Fibroblast of skin of back (primary cell): ENCODE measurements around the gene ANKRD1. TPM values are rescaled to one million over a fixed set of nuclear protein-coding genes. Genes with fewer than 3 reads are reported as not detected.
"Not testable (repeated sequence)": the region's sequence is repeated elsewhere in the genome, so short reads cannot be mapped to it uniquely, and the experiment has no call there.

Experiments used
- DNase-seq: peaks from one replicate; pipeline ENCODE4 v3.0.0-alpha.2; 2013
- polyA plus RNA-seq, 2 experiments: library from polyadenylated mRNA; unstranded; fragments of 120-200 nt; gene quantifications; one replicate each; pipeline ENCODE4 v1.2.1, GENCODE V29; 2013; ENCODE audit not compliant: insufficient read length in 2 of 2

ANKRD1 gene
- polyA plus RNA-seq (2013, experiment 1 of 2; ENCODE audit: insufficient read length), result 79.6 TPM
- polyA plus RNA-seq (2013, experiment 2 of 2; ENCODE audit: insufficient read length), result 79.8 TPM

- peak; percentile 98 for DNase-seq
Measured at GRCh38 chr10:90920986-90921666, at the start of gene ANKRD1. TSS of gene ANKRD1 (minus strand) at chr10:90921087. CDS start at chr10:90921027, 60 bp downstream.

DNA sequence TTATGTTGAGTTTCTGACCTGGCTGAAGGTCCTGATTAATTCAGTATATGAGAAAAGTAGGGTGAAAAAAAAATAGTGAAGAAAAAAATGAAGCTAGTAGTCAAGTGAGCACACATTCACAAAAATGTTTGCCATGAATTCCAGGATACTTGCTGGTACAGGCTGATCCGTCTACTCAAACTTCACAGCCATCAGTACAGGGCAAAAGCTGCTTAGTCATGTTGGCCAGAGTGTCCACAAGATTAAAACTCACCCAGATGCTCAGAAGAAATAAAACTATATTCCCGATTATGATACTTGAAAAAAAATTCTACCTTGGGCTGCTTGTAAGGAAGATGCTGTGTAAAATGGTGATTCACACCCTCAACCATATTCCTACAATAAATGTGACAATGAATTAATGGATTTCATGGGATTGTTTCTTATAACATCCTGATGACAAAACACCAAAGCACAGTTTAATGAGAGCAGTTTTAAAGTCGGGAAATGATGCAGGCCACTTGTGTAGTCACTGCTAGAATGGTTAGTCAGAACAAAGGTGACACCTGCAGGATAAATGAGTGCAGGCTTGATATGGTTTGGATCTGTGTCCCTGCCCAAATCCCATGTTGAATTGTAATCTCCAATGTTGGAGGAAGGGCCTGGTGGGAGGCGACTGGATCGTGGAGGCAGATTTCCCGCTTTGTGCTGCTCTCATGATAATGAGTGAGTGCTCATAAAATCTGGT is 49.2 kb upstream of the ANKRD1 start:
- peak; percentile 78 for DNase-seq

GRCh38 chr10:90969121-90969534 is 48.2 kb upstream of the ANKRD1 start:
- DNase-seq, result no peak

- DNase-seq, result peak; percentile 73
Measured at GRCh38 chr10:90968328-90969081, 47.6 kb upstream of the ANKRD1 start.

- no peak for DNase-seq
Measured at GRCh38 chr10:90967865-90968264, 47.0 kb upstream of the ANKRD1 start.

GRCh38 chr10:90966146-90966545 is 45.3 kb upstream of the ANKRD1 start:
- no peak for DNase-seq

GRCh38 chr10:90965720-90966119 is 44.8 kb upstream of the ANKRD1 start:
- no peak for DNase-seq

DNA sequence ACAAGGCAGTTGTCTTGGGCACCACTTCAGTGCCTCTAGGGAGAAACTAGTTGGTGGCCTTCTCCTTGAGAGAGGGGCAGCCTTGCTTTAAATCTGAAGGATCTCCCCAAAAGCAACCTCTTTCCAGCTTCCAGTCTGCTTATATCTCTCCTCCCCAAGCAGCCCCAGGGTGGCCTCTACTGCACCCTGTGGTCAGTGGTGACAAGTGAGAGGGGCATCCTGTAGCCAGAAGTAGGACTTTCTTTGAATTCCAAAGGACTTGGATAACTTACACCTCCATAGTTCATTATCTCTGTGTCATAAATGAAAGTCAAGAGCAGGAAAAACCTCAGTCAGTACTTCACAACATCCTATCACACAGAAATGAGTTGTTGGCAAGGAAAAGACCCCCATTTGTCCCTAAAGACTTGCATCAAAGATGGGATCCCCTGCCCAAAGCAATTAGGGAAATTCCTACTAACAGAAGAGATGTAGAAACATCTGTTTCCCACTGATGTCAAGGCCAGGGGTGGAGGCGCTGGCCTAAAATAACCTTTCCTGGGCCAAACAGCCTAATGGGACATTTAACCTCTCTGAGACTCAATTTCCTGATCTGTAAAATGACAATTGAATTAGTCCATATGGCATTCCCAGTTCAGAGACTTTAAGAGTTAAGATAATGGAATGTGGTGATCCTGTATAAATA is 44.0 kb upstream of the ANKRD1 start:
- DNase-seq, result no peak

- no peak for DNase-seq
Measured at GRCh38 chr10:90963331-90963730, 42.4 kb upstream of the ANKRD1 start.

DNA sequence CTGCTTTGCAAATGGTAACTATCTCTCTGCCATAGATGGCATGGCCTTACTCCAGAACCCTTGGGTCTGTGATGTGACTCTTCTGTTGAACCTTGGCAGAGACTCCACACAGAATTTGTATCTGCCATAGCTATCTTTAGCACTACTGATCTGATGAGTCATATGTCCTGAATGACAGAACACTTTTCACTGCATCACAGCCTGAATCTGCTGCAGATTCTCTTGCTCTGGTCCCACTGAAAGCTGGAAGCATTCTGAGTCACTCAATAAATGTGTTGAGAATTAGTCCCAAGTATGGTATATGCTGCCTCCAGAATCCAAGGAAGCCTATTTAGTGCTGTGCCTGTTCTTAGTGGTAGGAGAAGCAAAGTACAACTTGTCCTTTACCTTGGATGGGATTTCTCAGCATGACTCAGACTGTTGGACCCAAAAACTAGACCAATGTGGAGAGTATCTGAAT is 39.5 kb upstream of the ANKRD1 start:
- peak; percentile 99 for DNase-seq

DNA sequence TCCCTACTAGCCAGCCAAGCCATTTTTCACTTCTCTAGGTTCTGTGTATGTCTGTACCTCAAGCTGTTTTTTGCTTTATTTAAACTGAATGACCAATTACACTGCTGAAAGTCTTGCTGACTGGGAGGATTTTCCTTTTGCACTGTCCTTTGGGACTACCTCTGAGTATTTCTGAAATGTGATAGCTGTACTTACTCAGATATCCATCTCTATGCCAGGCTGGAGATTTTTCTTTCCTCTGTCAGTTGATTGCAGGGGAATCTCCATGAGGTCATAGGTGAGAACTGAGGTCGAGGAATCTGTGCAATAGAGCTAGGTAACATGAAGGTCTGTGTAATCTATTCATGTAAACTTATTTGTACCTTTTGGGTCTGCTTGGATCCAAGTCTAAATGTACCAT is 38.9 kb upstream of the ANKRD1 start:
- no peak for DNase-seq

GRCh38 chr10:90958781-90959180 is 37.9 kb upstream of the ANKRD1 start:
- DNase-seq, result no peak

- peak; percentile 75 for DNase-seq
Measured at GRCh38 chr10:90947030-90947960, 26.4 kb upstream of the ANKRD1 start.

- no peak for DNase-seq
Measured at GRCh38 chr10:90945491-90946070, 24.7 kb upstream of the ANKRD1 start.

DNA sequence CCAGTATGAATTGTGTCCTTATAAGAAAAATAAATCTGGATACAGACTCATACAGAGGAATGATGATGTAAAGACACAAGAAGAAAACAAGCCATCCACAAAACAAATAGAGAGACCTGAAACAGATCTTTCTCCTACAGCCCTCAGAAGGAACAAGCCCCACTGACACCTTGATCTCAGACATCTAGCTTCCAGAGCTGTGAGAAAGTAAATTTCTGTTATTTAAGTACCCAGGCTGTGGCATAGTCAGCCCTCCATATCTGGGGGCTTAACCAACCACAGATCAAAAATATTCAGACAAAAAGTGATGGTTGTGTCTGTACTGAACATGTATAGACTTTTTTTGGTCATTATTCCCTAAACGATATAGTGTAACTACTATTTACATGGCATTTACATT is 23.9 kb upstream of the ANKRD1 start:
- no peak for DNase-seq

GRCh38 chr10:90942980-90943379 is 22.1 kb upstream of the ANKRD1 start:
- DNase-seq, result not testable (repeated sequence)

GRCh38 chr10:90939648-90940047 is 18.8 kb upstream of the ANKRD1 start:
- no peak for DNase-seq

- no peak for DNase-seq
Measured at GRCh38 chr10:90939116-90939515, 18.2 kb upstream of the ANKRD1 start.

- peak; percentile 75 for DNase-seq
Measured at GRCh38 chr10:90937645-90938258, 16.9 kb upstream of the ANKRD1 start.

DNA sequence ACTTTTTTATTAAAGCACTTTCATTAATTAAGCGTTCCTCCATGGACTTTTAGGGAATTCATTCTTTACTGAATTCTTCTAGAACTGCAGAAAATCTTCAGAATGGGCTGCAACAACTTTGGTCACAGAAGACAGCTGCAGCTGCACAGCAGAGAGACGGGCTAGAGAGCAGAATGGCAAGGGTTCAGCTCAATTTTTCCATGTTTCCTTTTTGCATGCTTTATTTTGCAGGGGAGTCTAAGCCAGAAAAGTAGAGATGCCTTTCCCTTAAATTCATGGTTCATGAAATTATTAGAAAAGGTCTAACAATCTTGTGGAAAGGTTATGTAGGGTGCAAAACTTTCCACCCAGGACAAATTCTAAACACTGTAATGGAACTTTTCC is 15.4 kb upstream of the ANKRD1 start:
- no peak for DNase-seq
